Fibroblast of lung (primary cell): ENCODE data around the gene PRSS12. TPM values are rescaled to one million over a fixed set of nuclear protein-coding genes. Genes with fewer than 3 reads are reported as not detected.

ENCODE experiments used
- DNase-seq, 2 donors: peaks; one replicate each; pipeline versions ENCODE4 v3.0.0 to v3.0.0-alpha.2; 2010; ENCODE audit warnings: low read depth in 2 of 2
- H2AFZ ChIP-seq: 2 replicates; pipeline ENCODE4 v1.5.1; 2012; ENCODE audit warnings: low read length, control low read depth, inconsistent platforms
- H3K27ac ChIP-seq: 2 replicates; pipeline ENCODE4 v1.5.1; 2011; ENCODE audit warnings: low read length, control low read depth; ENCODE audit not compliant: insufficient read depth
- H3K27me3 ChIP-seq: 2 replicates; pipeline ENCODE4 v1.5.1; 2011; ENCODE audit warnings: mild to moderate bottlenecking, low read length; ENCODE audit not compliant: control insufficient read depth, insufficient read depth
- H3K36me3 ChIP-seq: 2 replicates; pipeline ENCODE4 v1.5.1; 2011; ENCODE audit warnings: low read length; ENCODE audit not compliant: control insufficient read depth, insufficient read depth
- H3K4me1 ChIP-seq: 2 replicates; pipeline ENCODE4 v1.5.1; 2011; ENCODE audit warnings: low read length; ENCODE audit not compliant: control insufficient read depth, insufficient read depth; ENCODE audit errors: extremely low read depth
- H3K4me2 ChIP-seq: 2 replicates; pipeline ENCODE4 v1.5.1; 2011; ENCODE audit warnings: low read length, control low read depth; ENCODE audit not compliant: insufficient read depth; ENCODE audit errors: extremely low read depth
- H3K4me3 ChIP-seq, 4 experiments: fragments of 200-600 bp in 1 of 4; sonication (generic) in 1 of 4; replicated peaks in 1 of 4; 2 replicates each; pipeline ENCODE4 v1.5.1; 2011 to 2016; ENCODE audit warnings: low read length in 4 of 4, low read depth in 3 of 4, mild to moderate bottlenecking in 3 of 4, control low read depth in 2 of 4, inconsistent platforms in 1 of 4, mixed read lengths in 1 of 4; ENCODE audit not compliant: insufficient read depth in 1 of 4; ENCODE audit errors: control extremely low read depth in 1 of 4
- H3K79me2 ChIP-seq: 2 replicates; pipeline ENCODE4 v1.5.1; 2012; ENCODE audit warnings: mild to moderate bottlenecking, low read length, inconsistent platforms; ENCODE audit not compliant: control insufficient read depth, insufficient read depth
- H3K9ac ChIP-seq: 2 replicates; pipeline ENCODE4 v1.5.1; 2011; ENCODE audit warnings: mild to moderate bottlenecking, low read length, control low read depth; ENCODE audit not compliant: insufficient read depth
- H3K9me3 ChIP-seq: 2 replicates; pipeline ENCODE4 v1.5.1; 2012; ENCODE audit warnings: low read depth, low read length; ENCODE audit not compliant: control insufficient read depth, insufficient read depth
- H4K20me1 ChIP-seq: 2 replicates; pipeline ENCODE4 v1.5.1; 2011; ENCODE audit warnings: low read length; ENCODE audit not compliant: control insufficient read depth, insufficient read depth; ENCODE audit errors: extremely low read depth
- EZH2 ChIP-seq: IDR thresholded peaks from 2 replicates; pipeline ENCODE4 v1.5.1; 2012; ENCODE audit warnings: low read length, control low read depth, mild to moderate bottlenecking; ENCODE audit errors: missing control alignments
- polyA plus RNA-seq, 2 donors: library from polyadenylated mRNA; depleted of rRNA in 1 of 2; stranded (reverse) in 1 of 2; unstranded in 1 of 2; fragments of >200 nt; gene quantifications; 2 replicates each; pipeline ENCODE4 v1.2.1, GENCODE V29; 2011 to 2012; ENCODE audit warnings: missing spikeins in 1 of 2
- total RNA-seq: library from RNA; depleted of rRNA; stranded (reverse); fragments of >200 nt; gene quantifications from 2 replicates; pipeline ENCODE4 v1.2.1, GENCODE V29; 2014
- TF ChIP-seq, protein P1 (sequence below), 2 donors: IDR thresholded peaks in 1 of 2; conservative IDR thresholded peaks in 1 of 2; 1 replicate in 1 of 2; 2 replicates in 1 of 2; pipeline ENCODE4 v1.5.1; 2011 to 2012; ENCODE audit warnings: low read length in 2 of 2, control low read depth in 1 of 2, inconsistent platforms in 1 of 2, low read depth in 1 of 2, mild to moderate bottlenecking in 1 of 2

PRSS12 gene
- total and polyA plus RNA-seq, 2 donors (not counting 1 experiment from before 2014, with no cell fraction given): 59.9 to 104 TPM

DNA sequence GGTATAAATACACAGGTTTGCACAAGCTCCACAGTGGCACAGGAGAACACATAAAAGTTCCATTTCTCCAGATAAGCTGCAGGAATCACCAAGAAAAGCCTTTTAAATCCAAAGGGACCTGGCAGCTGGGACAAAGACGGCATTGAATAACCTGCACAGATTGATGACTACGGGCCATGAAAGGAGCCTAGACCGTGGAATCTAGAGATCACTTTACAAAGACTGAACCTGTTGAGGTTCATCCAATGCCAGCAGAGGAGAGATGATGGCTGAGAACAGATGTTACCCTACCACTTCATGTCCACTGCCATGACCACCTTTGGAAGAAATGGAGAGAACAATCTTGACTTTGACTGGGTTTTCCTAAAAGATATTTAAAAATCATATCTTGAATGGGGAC is 88.7 kb downstream of the PRSS12 start:
- no peaks in the 10 kb centered on the region for H3K9me3 ChIP-seq
- no peaks in the 10 kb centered on the region for H3K36me3 ChIP-seq
- H3K27me3 ChIP-seq: no peaks in the 10 kb centered on the region
- no peak overlapping the region for H3K4me3 ChIP-seq
- no peaks in the 10 kb centered on the region for H3K79me2 ChIP-seq
- H2AFZ ChIP-seq: no peak overlapping the region
- no peak for DNase-seq
- no peak for TF ChIP-seq EZH2
- TF ChIP-seq, protein P1, sequence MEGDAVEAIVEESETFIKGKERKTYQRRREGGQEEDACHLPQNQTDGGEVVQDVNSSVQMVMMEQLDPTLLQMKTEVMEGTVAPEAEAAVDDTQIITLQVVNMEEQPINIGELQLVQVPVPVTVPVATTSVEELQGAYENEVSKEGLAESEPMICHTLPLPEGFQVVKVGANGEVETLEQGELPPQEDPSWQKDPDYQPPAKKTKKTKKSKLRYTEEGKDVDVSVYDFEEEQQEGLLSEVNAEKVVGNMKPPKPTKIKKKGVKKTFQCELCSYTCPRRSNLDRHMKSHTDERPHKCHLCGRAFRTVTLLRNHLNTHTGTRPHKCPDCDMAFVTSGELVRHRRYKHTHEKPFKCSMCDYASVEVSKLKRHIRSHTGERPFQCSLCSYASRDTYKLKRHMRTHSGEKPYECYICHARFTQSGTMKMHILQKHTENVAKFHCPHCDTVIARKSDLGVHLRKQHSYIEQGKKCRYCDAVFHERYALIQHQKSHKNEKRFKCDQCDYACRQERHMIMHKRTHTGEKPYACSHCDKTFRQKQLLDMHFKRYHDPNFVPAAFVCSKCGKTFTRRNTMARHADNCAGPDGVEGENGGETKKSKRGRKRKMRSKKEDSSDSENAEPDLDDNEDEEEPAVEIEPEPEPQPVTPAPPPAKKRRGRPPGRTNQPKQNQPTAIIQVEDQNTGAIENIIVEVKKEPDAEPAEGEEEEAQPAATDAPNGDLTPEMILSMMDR (conservative IDR thresholded peaks at IDR 0.05 in 1 of 2, IDR thresholded peaks at IDR 0.05 in 1 of 2; ENCODE audit: low read depth in 1 of 2, low read length in 2 of 2): no peak
- no peak overlapping the region for H3K27ac ChIP-seq
- H3K4me2 ChIP-seq: no peak overlapping the region
- no peak overlapping the region for H3K9ac ChIP-seq
- no peaks in the 10 kb centered on the region for H4K20me1 ChIP-seq
- no peaks in the 10 kb centered on the region for H3K4me1 ChIP-seq

DNA sequence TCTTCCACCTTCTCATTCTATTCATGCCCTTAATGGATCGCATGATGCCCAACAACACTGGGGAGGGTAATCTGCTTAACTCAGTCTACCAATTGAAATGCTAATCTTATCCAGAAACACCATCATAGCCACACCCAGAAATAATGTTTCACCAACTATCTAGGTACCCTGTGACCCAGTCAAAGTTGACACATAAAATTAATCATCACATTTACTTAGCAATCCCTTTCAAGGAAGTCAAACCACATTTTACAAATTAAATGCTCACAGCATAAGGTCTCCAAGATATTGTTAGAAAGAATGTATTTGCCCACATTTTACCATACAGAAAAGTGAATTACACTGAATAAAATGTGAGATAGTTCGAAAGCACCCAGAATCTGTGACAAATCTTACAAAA is 92.5 kb downstream of the PRSS12 start:
- DNase-seq: no peak
- no peak overlapping the region for H3K9ac ChIP-seq
- no peak overlapping the region for H3K4me2 ChIP-seq
- no peaks in the 10 kb centered on the region for H3K36me3 ChIP-seq
- no peak for TF ChIP-seq EZH2
- TF ChIP-seq, protein P1 (conservative IDR thresholded peaks at IDR 0.05 in 1 of 2, IDR thresholded peaks at IDR 0.05 in 1 of 2; ENCODE audit: low read depth in 1 of 2, low read length in 2 of 2): no peak
- no peak overlapping the region for H2AFZ ChIP-seq
- H3K9me3 ChIP-seq: no peaks in the 10 kb centered on the region
- no peaks in the 10 kb centered on the region for H3K79me2 ChIP-seq
- no peak overlapping the region for H3K27ac ChIP-seq
- H3K4me3 ChIP-seq: no peak overlapping the region
- H4K20me1 ChIP-seq: no peaks in the 10 kb centered on the region
- no peaks in the 10 kb centered on the region for H3K4me1 ChIP-seq
- H3K27me3 ChIP-seq: no peaks in the 10 kb centered on the region

DNA sequence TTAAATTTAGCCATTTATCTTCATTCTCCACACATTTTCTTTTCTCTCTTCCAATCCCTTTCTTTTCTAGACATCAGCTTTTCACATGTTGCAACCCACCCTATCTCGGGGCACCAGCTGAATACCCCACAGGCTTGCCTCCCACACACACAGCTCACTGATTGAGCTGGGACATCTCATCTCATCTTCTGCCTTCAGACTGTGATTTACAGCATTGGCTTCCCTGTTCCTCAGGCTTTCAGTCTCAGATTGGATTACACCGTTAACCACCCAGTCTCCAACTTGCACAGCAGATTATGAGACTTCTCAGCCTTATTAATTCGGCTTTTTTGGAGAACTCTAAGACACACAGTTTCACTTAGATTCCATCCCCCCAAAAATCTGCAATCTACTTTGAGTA is 93.7 kb downstream of the PRSS12 start:
- H3K9ac ChIP-seq: no peak overlapping the region
- no peak for DNase-seq
- H3K4me3 ChIP-seq: no peak overlapping the region
- no peaks in the 10 kb centered on the region for H3K9me3 ChIP-seq
- no peaks in the 10 kb centered on the region for H4K20me1 ChIP-seq
- H3K4me2 ChIP-seq: no peak overlapping the region
- H3K79me2 ChIP-seq: no peaks in the 10 kb centered on the region
- no peak overlapping the region for H2AFZ ChIP-seq
- no peaks in the 10 kb centered on the region for H3K4me1 ChIP-seq
- H3K36me3 ChIP-seq: no peaks in the 10 kb centered on the region
- TF ChIP-seq EZH2: no peak
- TF ChIP-seq, protein P1 (conservative IDR thresholded peaks at IDR 0.05 in 1 of 2, IDR thresholded peaks at IDR 0.05 in 1 of 2; ENCODE audit: low read depth in 1 of 2, low read length in 2 of 2): no peak
- H3K27me3 ChIP-seq: no peaks in the 10 kb centered on the region
- no peak overlapping the region for H3K27ac ChIP-seq
